SK-N-SH (cell line): Measurements from ENCODE around the gene CHST13.

Experiments used
- CHD2 ChIP-seq: fragments of 150-350 bp; IDR thresholded peaks from 2 replicates; pipeline ENCODE4 v1.6.1; 2018; ENCODE audit warnings: low read length; ENCODE audit not compliant: partially characterized antibody
- EZH2phosphoT487 ChIP-seq: fragments of 200-600 bp; sonication (generic); IDR thresholded peaks from 2 replicates; pipeline ENCODE4 v1.6.1; 2017; ENCODE audit warnings: low read depth, mixed run types, mild to moderate bottlenecking, antibody characterized with exemption, moderate library complexity, borderline replicate concordance
- MXI1 ChIP-seq: IDR thresholded peaks from 2 replicates; pipeline ENCODE4 v1.6.1; 2012; ENCODE audit warnings: mild to moderate bottlenecking, low read depth, low read length, improper control_type of control experiment
- POLR2AphosphoS5 ChIP-seq: IDR thresholded peaks from 2 replicates; pipeline ENCODE4 v1.6.1; 2012; ENCODE audit warnings: low read depth, low read length
- RAD21 ChIP-seq: IDR thresholded peaks from 2 replicates; pipeline ENCODE4 v1.6.1; 2012; ENCODE audit warnings: mild to moderate bottlenecking, low read length
- RCOR1 ChIP-seq: fragments of 150-350 bp; IDR thresholded peaks from 2 replicates; pipeline ENCODE4 v1.6.1; 2017; ENCODE audit warnings: antibody characterized with exemption, low read length
- RFX5 ChIP-seq: IDR thresholded peaks from 2 replicates; pipeline ENCODE4 v1.6.1; 2012; ENCODE audit warnings: mild to moderate bottlenecking, improper control_type of control experiment, low read length
- RXRA ChIP-seq: IDR thresholded peaks from 2 replicates; pipeline ENCODE4 v1.4.0; 2012; ENCODE audit warnings: low read depth, mild to moderate bottlenecking, borderline replicate concordance
- TAF1 ChIP-seq: IDR thresholded peaks from 2 replicates; pipeline ENCODE4 v1.6.1; 2012; ENCODE audit warnings: low read depth, mild to moderate bottlenecking, low read length, moderate library complexity, borderline replicate concordance
- TEAD4 ChIP-seq: IDR thresholded peaks from 2 replicates; pipeline ENCODE4 v1.4.0; 2012; ENCODE audit warnings: mild to moderate bottlenecking, borderline replicate concordance; ENCODE audit not compliant: insufficient read depth
- TF ChIP-seq, protein P1 (sequence below): fragments of 200-600 bp; sonication (generic); IDR thresholded peaks from 2 replicates; pipeline ENCODE4 v1.6.1; 2017; ENCODE audit warnings: antibody characterized with exemption, mild to moderate bottlenecking, moderate library complexity
- TF ChIP-seq, protein P2 (sequence below): IDR thresholded peaks from 2 replicates; pipeline ENCODE4 v1.4.0; 2012; ENCODE audit warnings: low read depth, borderline replicate concordance
- TF ChIP-seq, protein P3 (sequence below): fragments of 150-350 bp; IDR thresholded peaks from 2 replicates; pipeline ENCODE4 v1.6.1; 2017; ENCODE audit warnings: antibody characterized with exemption, low read length, low read depth, borderline replicate concordance

GRCh38 chr3:126509597-126510307, 14.2 kb upstream of the CHST13 start:
- no peak for TF ChIP-seq CHD2
- no peak for TF ChIP-seq RXRA
- TF ChIP-seq, protein P1, sequence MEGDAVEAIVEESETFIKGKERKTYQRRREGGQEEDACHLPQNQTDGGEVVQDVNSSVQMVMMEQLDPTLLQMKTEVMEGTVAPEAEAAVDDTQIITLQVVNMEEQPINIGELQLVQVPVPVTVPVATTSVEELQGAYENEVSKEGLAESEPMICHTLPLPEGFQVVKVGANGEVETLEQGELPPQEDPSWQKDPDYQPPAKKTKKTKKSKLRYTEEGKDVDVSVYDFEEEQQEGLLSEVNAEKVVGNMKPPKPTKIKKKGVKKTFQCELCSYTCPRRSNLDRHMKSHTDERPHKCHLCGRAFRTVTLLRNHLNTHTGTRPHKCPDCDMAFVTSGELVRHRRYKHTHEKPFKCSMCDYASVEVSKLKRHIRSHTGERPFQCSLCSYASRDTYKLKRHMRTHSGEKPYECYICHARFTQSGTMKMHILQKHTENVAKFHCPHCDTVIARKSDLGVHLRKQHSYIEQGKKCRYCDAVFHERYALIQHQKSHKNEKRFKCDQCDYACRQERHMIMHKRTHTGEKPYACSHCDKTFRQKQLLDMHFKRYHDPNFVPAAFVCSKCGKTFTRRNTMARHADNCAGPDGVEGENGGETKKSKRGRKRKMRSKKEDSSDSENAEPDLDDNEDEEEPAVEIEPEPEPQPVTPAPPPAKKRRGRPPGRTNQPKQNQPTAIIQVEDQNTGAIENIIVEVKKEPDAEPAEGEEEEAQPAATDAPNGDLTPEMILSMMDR = no peak
- no peak for TF ChIP-seq TAF1
- no peak for TF ChIP-seq POLR2AphosphoS5
- no peak for TF ChIP-seq TEAD4
- no peak for TF ChIP-seq RFX5
- TF ChIP-seq EZH2phosphoT487 = no peak
- TF ChIP-seq MXI1 = no peak
- TF ChIP-seq, protein P2, sequence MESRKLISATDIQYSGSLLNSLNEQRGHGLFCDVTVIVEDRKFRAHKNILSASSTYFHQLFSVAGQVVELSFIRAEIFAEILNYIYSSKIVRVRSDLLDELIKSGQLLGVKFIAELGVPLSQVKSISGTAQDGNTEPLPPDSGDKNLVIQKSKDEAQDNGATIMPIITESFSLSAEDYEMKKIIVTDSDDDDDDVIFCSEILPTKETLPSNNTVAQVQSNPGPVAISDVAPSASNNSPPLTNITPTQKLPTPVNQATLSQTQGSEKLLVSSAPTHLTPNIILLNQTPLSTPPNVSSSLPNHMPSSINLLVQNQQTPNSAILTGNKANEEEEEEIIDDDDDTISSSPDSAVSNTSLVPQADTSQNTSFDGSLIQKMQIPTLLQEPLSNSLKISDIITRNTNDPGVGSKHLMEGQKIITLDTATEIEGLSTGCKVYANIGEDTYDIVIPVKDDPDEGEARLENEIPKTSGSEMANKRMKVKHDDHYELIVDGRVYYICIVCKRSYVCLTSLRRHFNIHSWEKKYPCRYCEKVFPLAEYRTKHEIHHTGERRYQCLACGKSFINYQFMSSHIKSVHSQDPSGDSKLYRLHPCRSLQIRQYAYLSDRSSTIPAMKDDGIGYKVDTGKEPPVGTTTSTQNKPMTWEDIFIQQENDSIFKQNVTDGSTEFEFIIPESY = no peak
- TF ChIP-seq RAD21 = no peak
- TF ChIP-seq, protein P3, sequence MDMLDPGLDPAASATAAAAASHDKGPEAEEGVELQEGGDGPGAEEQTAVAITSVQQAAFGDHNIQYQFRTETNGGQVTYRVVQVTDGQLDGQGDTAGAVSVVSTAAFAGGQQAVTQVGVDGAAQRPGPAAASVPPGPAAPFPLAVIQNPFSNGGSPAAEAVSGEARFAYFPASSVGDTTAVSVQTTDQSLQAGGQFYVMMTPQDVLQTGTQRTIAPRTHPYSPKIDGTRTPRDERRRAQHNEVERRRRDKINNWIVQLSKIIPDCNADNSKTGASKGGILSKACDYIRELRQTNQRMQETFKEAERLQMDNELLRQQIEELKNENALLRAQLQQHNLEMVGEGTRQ = no peak
- TF ChIP-seq RCOR1 = no peak
